ENCODE data around the gene SDK1.
A peak's percentile ranks its signal among the peaks of the same experiment; 100 is the strongest.

Gene SDK1

DNA sequence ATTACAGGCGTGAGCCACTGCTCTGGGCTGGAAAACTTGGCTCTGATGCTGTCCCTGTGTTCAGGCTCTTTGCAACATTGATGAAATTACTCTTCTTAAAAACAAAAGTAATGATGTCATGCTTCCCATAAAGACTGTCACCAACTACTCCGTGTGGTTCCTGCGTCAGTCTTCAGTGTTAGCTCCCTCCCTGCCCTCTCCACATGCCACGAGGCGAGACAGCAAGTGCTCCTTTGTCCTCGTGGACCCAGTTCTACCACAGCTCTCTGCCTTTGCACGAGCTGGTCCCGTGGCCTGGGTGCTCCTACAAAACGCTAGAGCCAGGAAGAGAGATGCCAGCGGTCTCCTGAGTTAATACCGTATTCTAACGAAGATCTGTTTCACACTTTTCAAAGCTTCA, 194.5 kb downstream of the SDK1 start:
- no peaks in the 10 kb centered on the region for H3K27me3 ChIP-seq (ENCODE audit: control insufficient read depth in 1 of 2, insufficient read depth in 2 of 2, low read length in 2 of 2)
- H3K9me3 ChIP-seq (ENCODE audit: control insufficient read depth in 2 of 2, low read length in 2 of 2), result peaks cover 0 to 6% of the 10 kb centered on the region in 2 donors
- H3K9ac ChIP-seq (ENCODE audit: low read length in 2 of 2), result no peak overlapping the region
- peak overlapping the region in 1 of 2 donors; percentile 24 for H3K4me3 ChIP-seq (ENCODE audit: low read length in 2 of 2)
- no peaks in the 10 kb centered on the region for H3K36me3 ChIP-seq (ENCODE audit: control insufficient read depth in 2 of 2, insufficient read depth in 2 of 2, low read length in 2 of 2)
- H3K27ac ChIP-seq (ENCODE audit: low read length), result no peak overlapping the region
- H3K4me1 ChIP-seq (ENCODE audit: control insufficient read depth, insufficient read depth, low read length), result no peaks in the 10 kb centered on the region

GRCh38 chr7:3495954-3496353, 194.9 kb downstream of the SDK1 start:
- H3K9me3 ChIP-seq (ENCODE audit: control insufficient read depth in 2 of 2, low read length in 2 of 2), result peaks cover 0 to 6% of the 10 kb centered on the region in 2 donors
- H3K4me1 ChIP-seq (ENCODE audit: control insufficient read depth, insufficient read depth, low read length), result no peaks in the 10 kb centered on the region
- H3K36me3 ChIP-seq (ENCODE audit: control insufficient read depth in 2 of 2, insufficient read depth in 2 of 2, low read length in 2 of 2), result no peaks in the 10 kb centered on the region
- no peak overlapping the region for H3K9ac ChIP-seq (ENCODE audit: low read length in 2 of 2)
- no peak overlapping the region for H3K27ac ChIP-seq (ENCODE audit: low read length)
- peak overlapping the region in 1 of 2 donors; percentile 24 for H3K4me3 ChIP-seq (ENCODE audit: low read length in 2 of 2)
- no peaks in the 10 kb centered on the region for H3K27me3 ChIP-seq (ENCODE audit: control insufficient read depth in 1 of 2, insufficient read depth in 2 of 2, low read length in 2 of 2)

DNA sequence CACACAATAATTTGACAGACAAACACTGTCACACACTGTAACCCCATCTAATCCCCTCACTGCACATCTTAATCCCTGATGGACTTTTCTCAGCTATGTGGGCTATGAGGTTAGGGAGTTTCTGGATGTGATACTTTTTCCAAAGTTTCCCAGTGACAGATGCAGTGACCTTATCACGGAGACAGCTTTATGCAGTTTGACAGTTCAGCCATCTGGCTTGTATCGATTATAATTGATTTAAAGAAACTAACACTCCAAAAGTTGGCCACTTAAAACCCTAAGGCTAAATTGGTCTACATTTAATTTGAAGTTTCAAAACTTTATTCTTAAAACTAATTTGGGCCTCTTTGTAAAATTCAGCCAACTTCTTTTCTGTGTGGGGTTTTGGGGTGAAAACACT, 196.7 kb downstream of the SDK1 start:
- Histone ChIP-seq H3K27me3 (ENCODE audit: control insufficient read depth in 1 of 2, insufficient read depth in 2 of 2, low read length in 2 of 2) (no peaks in the 10 kb centered on the region), H3K9ac (ENCODE audit: low read length in 2 of 2) (no peak overlapping the region), H3K27ac (ENCODE audit: low read length) (no peak overlapping the region), H3K9me3 (ENCODE audit: control insufficient read depth in 2 of 2, low read length in 2 of 2) (peaks cover 0 to 6% of the 10 kb centered on the region in 2 donors), H3K36me3 (ENCODE audit: control insufficient read depth in 2 of 2, insufficient read depth in 2 of 2, low read length in 2 of 2) (no peaks in the 10 kb centered on the region), H3K4me3 (ENCODE audit: low read length in 2 of 2) (no peak overlapping the region), H3K4me1 (ENCODE audit: control insufficient read depth, insufficient read depth, low read length) (no peaks in the 10 kb centered on the region)

DNA sequence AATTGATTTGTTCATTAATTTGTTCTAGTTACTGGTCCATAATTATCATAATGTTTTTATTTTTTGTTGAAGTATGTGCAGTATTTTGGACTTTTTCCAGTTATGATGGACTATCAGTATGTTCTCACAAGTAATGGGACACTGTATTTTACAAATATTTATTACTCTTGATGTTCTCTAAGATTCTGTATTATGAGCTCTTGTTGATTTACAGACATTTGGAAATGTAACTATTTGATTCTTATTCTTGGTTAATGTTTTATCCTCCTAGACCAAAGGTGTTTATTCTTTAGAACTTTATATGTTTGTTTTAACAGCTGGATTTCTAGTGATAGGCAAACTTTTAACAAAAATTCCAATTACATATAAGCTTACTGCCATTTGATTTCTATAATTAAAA, 200.6 kb downstream of the SDK1 start:
- Histone ChIP-seq H3K27ac (ENCODE audit: low read length) (no peak overlapping the region), H3K9ac (ENCODE audit: low read length in 2 of 2) (no peak overlapping the region), H3K4me3 (ENCODE audit: low read length in 2 of 2) (no peak overlapping the region), H3K27me3 (ENCODE audit: control insufficient read depth in 1 of 2, insufficient read depth in 2 of 2, low read length in 2 of 2) (no peaks in the 10 kb centered on the region), H3K9me3 (ENCODE audit: control insufficient read depth in 2 of 2, low read length in 2 of 2) (peaks cover 6 to 10% of the 10 kb centered on the region in 2 donors), H3K36me3 (ENCODE audit: control insufficient read depth in 2 of 2, insufficient read depth in 2 of 2, low read length in 2 of 2) (no peaks in the 10 kb centered on the region), H3K4me1 (ENCODE audit: control insufficient read depth, insufficient read depth, low read length) (no peaks in the 10 kb centered on the region)

GRCh38 chr7:3504384-3504783, 203.3 kb downstream of the SDK1 start:
- Histone ChIP-seq H3K27me3 (ENCODE audit: control insufficient read depth in 1 of 2, insufficient read depth in 2 of 2, low read length in 2 of 2) (no peaks in the 10 kb centered on the region), H3K9me3 (ENCODE audit: control insufficient read depth in 2 of 2, low read length in 2 of 2) (peaks cover 6 to 10% of the 10 kb centered on the region in 2 donors), H3K9ac (ENCODE audit: low read length in 2 of 2) (no peak overlapping the region), H3K27ac (ENCODE audit: low read length) (no peak overlapping the region), H3K4me1 (ENCODE audit: control insufficient read depth, insufficient read depth, low read length) (no peaks in the 10 kb centered on the region), H3K36me3 (ENCODE audit: control insufficient read depth in 2 of 2, insufficient read depth in 2 of 2, low read length in 2 of 2) (no peaks in the 10 kb centered on the region), H3K4me3 (ENCODE audit: low read length in 2 of 2) (no peak overlapping the region)

DNA sequence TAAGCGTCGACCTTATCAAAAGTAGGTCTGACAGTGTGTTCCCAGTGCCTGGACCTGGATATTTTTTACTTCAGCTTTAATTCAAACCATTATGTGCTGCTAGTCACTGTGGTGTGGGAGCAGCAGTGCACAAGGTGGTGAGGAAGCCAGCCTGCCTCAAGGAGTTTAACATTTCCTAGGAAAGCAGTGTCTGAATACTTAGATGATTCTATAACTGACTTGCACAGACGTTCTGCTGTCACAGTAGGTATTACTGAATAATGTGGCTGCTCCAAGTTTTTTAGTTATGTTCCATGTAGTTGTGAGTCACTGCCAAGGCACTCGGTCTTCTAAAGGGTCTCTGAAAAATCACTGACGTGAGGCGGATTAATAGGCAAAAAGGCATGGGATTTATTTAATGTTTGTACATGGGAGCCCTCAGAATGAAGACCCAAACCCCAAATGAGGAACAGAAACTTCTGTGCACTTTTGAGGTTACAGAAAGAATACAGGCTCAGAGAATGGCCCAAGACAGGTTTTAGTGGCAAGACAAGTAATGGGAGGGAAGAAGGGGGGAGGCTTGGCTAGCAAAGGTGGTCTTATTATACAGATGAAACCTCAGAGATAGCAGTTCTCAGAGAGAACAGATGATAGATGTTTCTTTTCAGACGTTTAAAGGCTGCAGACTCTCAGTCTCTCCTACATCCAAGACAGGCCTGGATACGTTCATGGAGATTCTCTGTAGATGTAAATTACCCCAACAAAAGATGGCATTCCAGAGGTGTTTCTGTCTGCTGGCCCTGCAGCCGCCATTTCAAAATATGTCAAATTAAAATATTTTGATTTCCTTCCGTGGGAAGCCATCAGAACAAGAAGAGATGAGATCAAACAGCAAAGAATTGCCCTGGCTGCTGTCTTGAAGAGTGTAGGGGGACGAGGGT, 209.3 kb downstream of the SDK1 start:
- no peak overlapping the region for H3K9ac ChIP-seq (ENCODE audit: low read length in 2 of 2)
- H3K27ac ChIP-seq (ENCODE audit: low read length), result no peak overlapping the region
- H3K27me3 ChIP-seq (ENCODE audit: control insufficient read depth in 1 of 2, insufficient read depth in 2 of 2, low read length in 2 of 2), result no peaks in the 10 kb centered on the region
- peaks cover 2 to 6% of the 10 kb centered on the region in 2 donors for H3K9me3 ChIP-seq (ENCODE audit: control insufficient read depth in 2 of 2, low read length in 2 of 2)
- H3K4me1 ChIP-seq (ENCODE audit: control insufficient read depth, insufficient read depth, low read length), result no peaks in the 10 kb centered on the region
- no peaks in the 10 kb centered on the region for H3K36me3 ChIP-seq (ENCODE audit: control insufficient read depth in 2 of 2, insufficient read depth in 2 of 2, low read length in 2 of 2)
- H3K4me3 ChIP-seq (ENCODE audit: low read length in 2 of 2), result no peak overlapping the region

- Histone ChIP-seq H3K36me3 (ENCODE audit: control insufficient read depth in 2 of 2, insufficient read depth in 2 of 2, low read length in 2 of 2) (no peaks in the 10 kb centered on the region), H3K4me3 (ENCODE audit: low read length in 2 of 2) (no peak overlapping the region), H3K27me3 (ENCODE audit: control insufficient read depth in 1 of 2, insufficient read depth in 2 of 2, low read length in 2 of 2) (no peaks in the 10 kb centered on the region), H3K9me3 (ENCODE audit: control insufficient read depth in 2 of 2, low read length in 2 of 2) (no peaks in the 10 kb centered on the region), H3K4me1 (ENCODE audit: control insufficient read depth, insufficient read depth, low read length) (no peaks in the 10 kb centered on the region), H3K9ac (ENCODE audit: low read length in 2 of 2) (no peak overlapping the region), H3K27ac (ENCODE audit: low read length) (no peak overlapping the region)
These were observed 216.3 kb downstream of the SDK1 start for GRCh38 chr7:3517344-3517743.

DNA sequence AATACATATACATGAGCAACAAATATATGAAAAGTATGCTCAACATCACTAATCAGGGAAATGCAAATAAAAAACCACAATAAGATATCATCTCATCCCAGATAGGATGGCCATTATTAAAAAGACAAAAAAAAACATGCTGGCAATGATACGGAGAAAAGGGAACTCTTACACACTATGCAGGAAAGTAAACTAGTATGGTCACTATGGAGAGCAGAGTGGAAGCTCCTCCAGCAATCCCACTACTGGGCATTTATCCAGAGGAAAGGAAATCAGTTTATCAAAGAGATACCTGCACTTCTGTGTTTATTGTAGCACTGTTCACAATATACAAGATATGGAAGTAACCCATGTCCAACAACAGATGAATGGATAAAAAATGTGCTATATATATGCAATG, 217.5 kb downstream of the SDK1 start:
- H3K36me3 ChIP-seq (ENCODE audit: control insufficient read depth in 2 of 2, insufficient read depth in 2 of 2, low read length in 2 of 2), result no peaks in the 10 kb centered on the region
- no peaks in the 10 kb centered on the region for H3K4me1 ChIP-seq (ENCODE audit: control insufficient read depth, insufficient read depth, low read length)
- H3K9ac ChIP-seq (ENCODE audit: low read length in 2 of 2), result no peak overlapping the region
- no peaks in the 10 kb centered on the region for H3K27me3 ChIP-seq (ENCODE audit: control insufficient read depth in 1 of 2, insufficient read depth in 2 of 2, low read length in 2 of 2)
- no peak overlapping the region for H3K27ac ChIP-seq (ENCODE audit: low read length)
- H3K4me3 ChIP-seq (ENCODE audit: low read length in 2 of 2), result no peak overlapping the region
- H3K9me3 ChIP-seq (ENCODE audit: control insufficient read depth in 2 of 2, low read length in 2 of 2), result no peaks in the 10 kb centered on the region

DNA sequence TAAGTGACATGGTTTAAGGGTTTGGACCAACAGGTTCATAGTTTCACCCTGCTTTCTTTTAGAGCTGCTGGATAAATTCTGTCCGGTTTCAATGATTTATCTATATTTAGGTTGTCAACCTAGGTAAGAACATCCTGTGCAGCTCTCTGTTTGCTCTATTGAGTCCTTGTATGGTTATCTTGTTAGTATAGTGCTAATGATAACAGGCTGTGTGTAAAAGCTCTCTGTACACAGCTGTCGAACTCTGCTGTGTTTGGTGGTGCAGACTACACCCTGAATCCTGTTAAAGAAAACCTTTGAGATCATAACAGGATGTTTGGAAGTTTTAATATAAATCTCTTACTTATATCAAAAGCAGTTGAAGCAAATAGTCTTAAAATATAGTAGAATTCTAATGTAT, 219.2 kb downstream of the SDK1 start:
- H3K27me3 ChIP-seq (ENCODE audit: control insufficient read depth in 1 of 2, insufficient read depth in 2 of 2, low read length in 2 of 2), result no peaks in the 10 kb centered on the region
- no peak overlapping the region for H3K4me3 ChIP-seq (ENCODE audit: low read length in 2 of 2)
- H3K4me1 ChIP-seq (ENCODE audit: control insufficient read depth, insufficient read depth, low read length), result no peaks in the 10 kb centered on the region
- H3K27ac ChIP-seq (ENCODE audit: low read length), result no peak overlapping the region
- no peaks in the 10 kb centered on the region for H3K9me3 ChIP-seq (ENCODE audit: control insufficient read depth in 2 of 2, low read length in 2 of 2)
- H3K36me3 ChIP-seq (ENCODE audit: control insufficient read depth in 2 of 2, insufficient read depth in 2 of 2, low read length in 2 of 2), result no peaks in the 10 kb centered on the region
- no peak overlapping the region for H3K9ac ChIP-seq (ENCODE audit: low read length in 2 of 2)

DNA sequence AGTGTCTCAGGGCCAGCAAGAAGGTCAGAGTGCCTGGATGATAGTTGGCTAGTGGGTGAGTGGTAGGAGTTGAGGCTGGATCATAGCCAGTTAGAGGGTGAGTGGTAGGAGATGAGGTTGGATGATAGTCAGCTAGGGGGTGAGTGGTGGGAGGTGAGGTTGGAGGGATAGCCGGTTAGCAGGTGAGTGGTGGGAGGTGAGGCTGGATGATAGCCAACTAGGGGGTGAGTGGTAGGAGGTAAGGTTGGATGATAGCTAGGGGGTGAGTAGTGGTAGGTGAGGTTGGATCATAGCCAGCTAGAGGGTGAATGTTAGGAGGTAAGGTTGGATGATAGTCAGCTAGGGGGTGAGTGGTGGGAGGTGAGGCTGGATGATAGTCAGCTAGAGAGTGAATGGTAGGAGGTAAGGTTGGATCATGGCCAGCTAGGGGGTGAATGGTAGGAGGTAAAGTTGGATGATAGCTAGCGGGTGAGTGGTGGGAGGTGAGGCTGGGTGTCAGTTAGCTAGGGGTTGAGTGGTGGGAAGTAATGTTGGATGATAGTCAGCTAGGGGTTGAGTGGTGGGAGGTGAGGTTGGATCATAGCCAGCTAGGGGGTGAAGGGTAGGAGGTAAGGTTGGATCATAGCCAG, 226.6 kb downstream of the SDK1 start:
- Histone ChIP-seq H3K27ac (ENCODE audit: low read length) (no peak overlapping the region), H3K9me3 (ENCODE audit: control insufficient read depth in 2 of 2, low read length in 2 of 2) (no peaks in the 10 kb centered on the region), H3K27me3 (ENCODE audit: control insufficient read depth in 1 of 2, insufficient read depth in 2 of 2, low read length in 2 of 2) (no peaks in the 10 kb centered on the region), H3K36me3 (ENCODE audit: control insufficient read depth in 2 of 2, insufficient read depth in 2 of 2, low read length in 2 of 2) (no peaks in the 10 kb centered on the region), H3K4me3 (ENCODE audit: low read length in 2 of 2) (no peak overlapping the region), H3K4me1 (ENCODE audit: control insufficient read depth, insufficient read depth, low read length) (no peaks in the 10 kb centered on the region), H3K9ac (ENCODE audit: low read length in 2 of 2) (no peak overlapping the region)

DNA sequence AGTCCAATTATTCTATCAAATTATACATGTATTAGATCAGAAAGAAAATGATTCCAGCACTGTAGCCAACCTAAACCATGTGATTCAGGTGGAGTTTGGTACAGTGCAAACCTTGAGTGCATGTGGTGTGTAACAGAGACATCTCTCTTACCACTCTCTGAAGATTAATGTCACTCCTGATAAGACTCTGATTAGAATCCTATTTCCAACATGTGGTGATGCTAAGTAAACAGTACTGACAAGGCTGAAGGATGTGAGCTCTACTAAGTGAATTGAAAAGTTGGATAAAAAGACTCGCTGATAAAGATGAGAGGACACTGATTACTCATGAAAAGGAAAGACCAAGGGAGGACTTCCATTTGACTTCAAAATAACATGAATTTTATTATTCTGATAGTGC, 232.0 kb downstream of the SDK1 start:
- no peaks in the 10 kb centered on the region for H3K36me3 ChIP-seq (ENCODE audit: control insufficient read depth in 2 of 2, insufficient read depth in 2 of 2, low read length in 2 of 2)
- no peaks in the 10 kb centered on the region for H3K27me3 ChIP-seq (ENCODE audit: control insufficient read depth in 1 of 2, insufficient read depth in 2 of 2, low read length in 2 of 2)
- H3K4me1 ChIP-seq (ENCODE audit: control insufficient read depth, insufficient read depth, low read length), result no peaks in the 10 kb centered on the region
- H3K27ac ChIP-seq (ENCODE audit: low read length), result no peak overlapping the region
- no peak overlapping the region for H3K4me3 ChIP-seq (ENCODE audit: low read length in 2 of 2)
- H3K9ac ChIP-seq (ENCODE audit: low read length in 2 of 2), result no peak overlapping the region
- no peaks in the 10 kb centered on the region for H3K9me3 ChIP-seq (ENCODE audit: control insufficient read depth in 2 of 2, low read length in 2 of 2)

Data from stomach smooth muscle (tissue), 2 donors.